Osteocyte (in vitro differentiated cells): ENCODE results near the gene NEK4. TPM values are rescaled to one million over a fixed set of nuclear protein-coding genes. Genes with fewer than 3 reads are reported as not detected.

Experiments
- DNase-seq: peaks from one replicate; pipeline ENCODE4 v3.0.0; 2021; ENCODE audit warnings: mixed read lengths; ENCODE audit not compliant: unreplicated experiment; ENCODE audit errors: extremely low spot score
- H3K27ac Mint-ChIP-seq: one replicate; pipeline ENCODE4 v1.8.0; 2021; ENCODE audit warnings: mild to moderate bottlenecking, mixed read lengths; ENCODE audit not compliant: unreplicated experiment
- H3K27me3 Mint-ChIP-seq: one replicate; pipeline ENCODE4 v1.8.0; 2021; ENCODE audit warnings: mixed read lengths; ENCODE audit not compliant: unreplicated experiment
- H3K36me3 Mint-ChIP-seq: one replicate; pipeline ENCODE4 v1.8.0; 2021; ENCODE audit warnings: mixed read lengths; ENCODE audit not compliant: unreplicated experiment
- H3K4me1 Mint-ChIP-seq: one replicate; pipeline ENCODE4 v1.8.0; 2021; ENCODE audit warnings: mixed read lengths; ENCODE audit not compliant: unreplicated experiment
- H3K4me3 Mint-ChIP-seq: one replicate; pipeline ENCODE4 v1.8.0; 2021; ENCODE audit warnings: mild to moderate bottlenecking, moderate library complexity, mixed read lengths; ENCODE audit not compliant: unreplicated experiment
- H3K9me3 Mint-ChIP-seq: one replicate; pipeline ENCODE4 v1.8.0; 2021; ENCODE audit warnings: mixed read lengths; ENCODE audit not compliant: unreplicated experiment
- total RNA-seq: library from RNA; stranded (reverse); gene quantifications from 2 replicates; pipeline ENCODE4 v1.2.1, GENCODE V29; 2021
- TF ChIP-seq, protein P1 (sequence below): fragments of 200-600 bp; sonication (generic); IDR thresholded peaks from 2 replicates; pipeline ENCODE4 v1.5.0; 2021; ENCODE audit warnings: antibody characterized with exemption, mild to moderate bottlenecking, moderate library complexity

NEK4 gene
- total RNA-seq, 1 donor from 2014 or later, result 23.1 TPM

DNA sequence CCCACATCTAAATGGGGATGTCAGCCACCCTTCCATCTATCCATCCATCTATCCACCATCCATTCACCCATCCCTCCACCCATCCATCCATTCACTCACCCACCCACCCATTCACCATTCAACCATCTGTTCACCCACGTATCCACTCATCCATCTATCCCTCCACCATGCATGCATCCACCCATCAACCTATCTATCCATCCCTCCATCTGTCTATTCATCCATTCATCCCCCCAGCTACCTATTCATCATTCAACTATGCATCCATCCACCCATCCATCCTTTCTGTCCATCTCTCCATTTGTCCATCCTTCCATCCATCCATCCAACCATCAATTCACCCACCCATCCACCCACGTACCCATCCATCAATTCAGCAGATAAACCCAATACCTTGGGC lies 38.4 kb upstream of the NEK4 start:
- Mint-ChIP-seq H3K27ac (no peak overlapping the region), H3K36me3 (no peaks in the 10 kb centered on the region), H3K27me3 (peaks cover 3% of the 10 kb centered on the region), H3K9me3 (no peaks in the 10 kb centered on the region), H3K4me3 (no peak overlapping the region), H3K4me1 (no peaks in the 10 kb centered on the region)
- TF ChIP-seq, protein P1, sequence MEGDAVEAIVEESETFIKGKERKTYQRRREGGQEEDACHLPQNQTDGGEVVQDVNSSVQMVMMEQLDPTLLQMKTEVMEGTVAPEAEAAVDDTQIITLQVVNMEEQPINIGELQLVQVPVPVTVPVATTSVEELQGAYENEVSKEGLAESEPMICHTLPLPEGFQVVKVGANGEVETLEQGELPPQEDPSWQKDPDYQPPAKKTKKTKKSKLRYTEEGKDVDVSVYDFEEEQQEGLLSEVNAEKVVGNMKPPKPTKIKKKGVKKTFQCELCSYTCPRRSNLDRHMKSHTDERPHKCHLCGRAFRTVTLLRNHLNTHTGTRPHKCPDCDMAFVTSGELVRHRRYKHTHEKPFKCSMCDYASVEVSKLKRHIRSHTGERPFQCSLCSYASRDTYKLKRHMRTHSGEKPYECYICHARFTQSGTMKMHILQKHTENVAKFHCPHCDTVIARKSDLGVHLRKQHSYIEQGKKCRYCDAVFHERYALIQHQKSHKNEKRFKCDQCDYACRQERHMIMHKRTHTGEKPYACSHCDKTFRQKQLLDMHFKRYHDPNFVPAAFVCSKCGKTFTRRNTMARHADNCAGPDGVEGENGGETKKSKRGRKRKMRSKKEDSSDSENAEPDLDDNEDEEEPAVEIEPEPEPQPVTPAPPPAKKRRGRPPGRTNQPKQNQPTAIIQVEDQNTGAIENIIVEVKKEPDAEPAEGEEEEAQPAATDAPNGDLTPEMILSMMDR, result no peak
- DNase-seq, result no peak

DNA sequence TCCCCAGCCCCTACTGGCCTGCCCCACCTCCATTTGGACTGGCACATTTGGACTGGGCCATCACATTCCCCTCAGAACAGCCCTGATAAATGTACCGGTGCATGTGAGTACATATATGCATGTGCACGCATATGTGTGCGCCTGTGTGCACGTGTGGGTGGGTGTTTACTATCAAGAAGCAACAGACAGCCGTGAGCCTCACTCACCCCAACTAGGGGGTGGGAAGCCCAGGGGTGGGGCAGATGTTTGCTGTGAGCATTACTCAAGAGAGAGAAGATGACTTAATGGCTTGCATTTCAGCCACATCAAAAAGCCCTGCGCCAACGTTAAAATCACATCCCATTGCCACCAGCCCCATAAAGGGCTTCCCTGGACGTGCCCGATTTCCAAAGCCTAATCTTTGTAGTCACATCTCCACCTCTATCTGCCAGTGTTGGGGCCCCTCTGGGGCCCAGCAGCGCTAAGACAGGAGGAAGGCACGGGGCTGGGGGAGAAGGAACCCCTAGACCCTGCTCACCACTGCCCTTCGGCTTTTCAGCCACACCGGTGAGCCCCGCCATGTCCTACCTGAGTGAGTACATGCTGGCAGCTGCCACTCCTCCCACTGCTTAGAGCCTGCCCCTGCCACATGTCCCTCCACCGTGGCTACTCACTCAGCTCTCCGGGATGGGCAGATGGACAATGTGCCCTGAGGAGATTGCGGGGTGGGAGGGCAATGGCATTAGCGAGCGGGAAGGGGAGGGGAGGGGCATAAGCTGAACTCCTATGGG lies 34.7 kb upstream of the NEK4 start:
- Mint-ChIP-seq H3K9me3 (no peaks in the 10 kb centered on the region), H3K4me3 (no peak overlapping the region), H3K4me1 (peaks cover 13% of the 10 kb centered on the region), H3K27me3 (peaks cover 3% of the 10 kb centered on the region), H3K27ac (no peak overlapping the region), H3K36me3 (no peaks in the 10 kb centered on the region)
- TF ChIP-seq, protein P1, result no peak
- DNase-seq, result no peak

DNA sequence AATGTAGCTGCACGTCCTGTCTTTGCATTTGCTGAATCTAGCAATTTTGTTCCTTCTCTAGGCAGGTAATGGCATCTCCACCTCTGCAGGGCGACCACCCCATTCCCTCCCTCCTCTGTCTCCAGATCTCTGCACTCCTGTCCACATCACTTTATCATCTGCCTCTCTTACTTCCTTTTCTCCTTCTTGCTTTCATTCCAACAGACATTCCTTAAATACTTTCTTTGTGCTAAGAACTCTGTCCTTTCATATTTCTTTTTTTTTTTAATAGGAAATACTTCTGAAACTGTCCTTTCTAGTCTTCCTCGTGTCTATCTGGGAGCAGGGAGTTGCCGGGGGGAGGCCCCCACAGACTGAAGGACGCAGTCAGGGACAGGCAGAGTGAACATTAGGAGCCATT lies 31.1 kb upstream of the NEK4 start:
- H3K27ac Mint-ChIP-seq, result peak overlapping the region; percentile 28
- H3K36me3 Mint-ChIP-seq, result no peaks in the 10 kb centered on the region
- no peaks in the 10 kb centered on the region for H3K27me3 Mint-ChIP-seq
- H3K4me1 Mint-ChIP-seq, result peaks cover 16% of the 10 kb centered on the region
- DNase-seq, result no peak
- no peak overlapping the region for H3K4me3 Mint-ChIP-seq
- TF ChIP-seq, protein P1, result no peak
- no peaks in the 10 kb centered on the region for H3K9me3 Mint-ChIP-seq

DNA sequence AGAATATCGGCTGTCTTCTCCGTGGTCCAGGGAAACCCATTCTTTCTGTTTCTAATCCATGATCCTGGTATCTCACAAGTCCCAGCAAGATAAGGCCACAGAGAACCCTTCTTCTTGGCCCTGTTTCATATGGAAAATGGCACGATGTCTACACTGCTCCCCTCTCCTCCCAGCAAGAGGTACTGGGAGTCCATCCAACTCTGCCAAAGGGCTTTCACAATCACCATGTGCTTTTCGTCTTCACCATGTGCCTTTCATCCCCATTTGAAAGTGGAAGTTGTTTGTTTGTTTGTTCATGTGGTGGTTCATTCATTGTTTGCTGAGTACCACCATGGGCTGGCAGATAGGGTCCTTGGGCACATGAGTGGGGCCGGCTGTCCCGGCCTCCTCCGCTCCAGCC lies 29.3 kb upstream of the NEK4 start:
- no peaks in the 10 kb centered on the region for H3K9me3 Mint-ChIP-seq
- TF ChIP-seq, protein P1, result no peak
- peaks cover 16% of the 10 kb centered on the region for H3K4me1 Mint-ChIP-seq
- no peaks in the 10 kb centered on the region for H3K36me3 Mint-ChIP-seq
- H3K27ac Mint-ChIP-seq, result no peak overlapping the region
- no peaks in the 10 kb centered on the region for H3K27me3 Mint-ChIP-seq
- H3K4me3 Mint-ChIP-seq, result no peak overlapping the region
- no peak for DNase-seq

DNA sequence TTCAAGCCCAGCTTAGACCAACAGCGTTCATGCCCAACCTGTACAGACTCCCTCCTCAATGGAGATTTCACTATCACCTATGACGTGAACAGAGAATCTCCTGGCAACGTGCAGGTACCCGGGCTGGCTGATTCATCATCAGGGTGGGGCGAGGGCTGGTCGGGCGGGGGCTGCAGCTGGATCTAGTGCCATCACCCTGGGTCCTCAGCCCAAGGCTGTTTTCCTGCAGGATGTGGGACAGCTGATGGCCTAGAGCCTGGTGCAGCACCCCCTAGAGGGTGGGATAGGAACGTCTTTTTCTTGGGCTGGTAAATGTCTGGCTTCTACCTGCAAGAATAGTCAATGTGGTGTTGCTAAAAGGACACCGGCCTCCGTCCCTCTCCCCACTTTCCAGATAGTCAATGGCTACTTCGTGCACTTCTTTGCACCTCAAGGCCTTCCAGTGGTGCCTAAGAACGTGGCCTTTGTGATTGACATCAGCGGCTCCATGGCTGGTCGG lies 28.3 kb upstream of the NEK4 start:
- no peaks in the 10 kb centered on the region for H3K27me3 Mint-ChIP-seq
- no peaks in the 10 kb centered on the region for H3K36me3 Mint-ChIP-seq
- H3K4me3 Mint-ChIP-seq, result no peak overlapping the region
- DNase-seq, result no peak
- H3K4me1 Mint-ChIP-seq, result peaks cover 24% of the 10 kb centered on the region
- H3K9me3 Mint-ChIP-seq, result no peaks in the 10 kb centered on the region
- TF ChIP-seq, protein P1, result peak; percentile 40
- no peak overlapping the region for H3K27ac Mint-ChIP-seq
